LNCaP clone FGC (cell line): ENCODE data around the gene NOP53.

ENCODE experiments used
- DNase-seq: peaks from one replicate; pipeline ENCODE4 v3.0.0-alpha.2; 2011; ENCODE audit warnings: low read depth
- H3K4me3 ChIP-seq: 2 replicates; pipeline ENCODE4 v1.5.1; 2011; ENCODE audit warnings: mild to moderate bottlenecking, low read depth, low read length, control low read depth
- TF ChIP-seq, protein P1 (sequence below): IDR thresholded peaks from 2 replicates; pipeline ENCODE4 v1.5.1; 2012; ENCODE audit warnings: mild to moderate bottlenecking; ENCODE audit not compliant: control insufficient read depth, insufficient read depth; ENCODE audit errors: extremely low read depth

Gene NOP53

DNA sequence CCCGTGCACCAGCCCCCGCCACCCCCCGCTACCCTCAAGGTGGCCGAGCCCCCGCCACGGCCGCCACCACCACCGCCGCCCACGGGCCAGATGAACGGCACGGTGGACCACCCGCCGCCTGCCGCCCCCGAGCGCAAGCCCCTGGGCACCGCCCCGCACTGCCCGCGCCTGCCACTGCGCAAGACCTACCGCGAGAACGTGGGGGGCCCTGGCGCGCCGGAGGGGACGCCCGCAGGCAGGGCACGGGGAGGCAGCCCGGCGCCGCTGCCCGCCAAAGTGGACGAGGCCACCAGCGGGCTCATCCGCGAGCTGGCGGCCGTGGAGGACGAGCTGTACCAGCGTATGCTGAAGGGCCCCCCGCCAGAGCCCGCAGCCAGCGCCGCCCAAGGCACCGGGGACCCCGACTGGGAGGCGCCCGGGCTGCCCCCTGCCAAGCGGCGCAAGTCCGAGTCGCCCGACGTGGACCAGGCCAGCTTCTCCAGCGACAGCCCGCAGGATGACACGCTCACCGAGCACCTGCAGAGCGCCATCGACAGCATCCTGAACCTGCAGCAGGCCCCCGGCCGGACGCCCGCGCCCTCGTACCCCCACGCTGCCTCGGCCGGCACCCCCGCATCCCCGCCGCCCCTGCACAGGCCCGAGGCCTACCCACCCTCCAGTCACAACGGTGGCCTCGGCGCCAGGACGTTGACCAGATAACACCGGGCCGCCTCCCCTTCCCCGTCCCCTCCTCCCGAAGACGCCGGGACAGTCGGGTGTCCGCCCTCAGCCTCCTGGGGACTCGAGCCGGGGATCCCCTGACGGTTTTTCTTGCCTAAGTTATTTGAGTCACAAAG is 43.4 kb upstream of the NOP53 start:
- TF ChIP-seq, protein P1, sequence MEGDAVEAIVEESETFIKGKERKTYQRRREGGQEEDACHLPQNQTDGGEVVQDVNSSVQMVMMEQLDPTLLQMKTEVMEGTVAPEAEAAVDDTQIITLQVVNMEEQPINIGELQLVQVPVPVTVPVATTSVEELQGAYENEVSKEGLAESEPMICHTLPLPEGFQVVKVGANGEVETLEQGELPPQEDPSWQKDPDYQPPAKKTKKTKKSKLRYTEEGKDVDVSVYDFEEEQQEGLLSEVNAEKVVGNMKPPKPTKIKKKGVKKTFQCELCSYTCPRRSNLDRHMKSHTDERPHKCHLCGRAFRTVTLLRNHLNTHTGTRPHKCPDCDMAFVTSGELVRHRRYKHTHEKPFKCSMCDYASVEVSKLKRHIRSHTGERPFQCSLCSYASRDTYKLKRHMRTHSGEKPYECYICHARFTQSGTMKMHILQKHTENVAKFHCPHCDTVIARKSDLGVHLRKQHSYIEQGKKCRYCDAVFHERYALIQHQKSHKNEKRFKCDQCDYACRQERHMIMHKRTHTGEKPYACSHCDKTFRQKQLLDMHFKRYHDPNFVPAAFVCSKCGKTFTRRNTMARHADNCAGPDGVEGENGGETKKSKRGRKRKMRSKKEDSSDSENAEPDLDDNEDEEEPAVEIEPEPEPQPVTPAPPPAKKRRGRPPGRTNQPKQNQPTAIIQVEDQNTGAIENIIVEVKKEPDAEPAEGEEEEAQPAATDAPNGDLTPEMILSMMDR: no peak
- DNase-seq: no peak
- no peak overlapping the region for H3K4me3 ChIP-seq

DNA sequence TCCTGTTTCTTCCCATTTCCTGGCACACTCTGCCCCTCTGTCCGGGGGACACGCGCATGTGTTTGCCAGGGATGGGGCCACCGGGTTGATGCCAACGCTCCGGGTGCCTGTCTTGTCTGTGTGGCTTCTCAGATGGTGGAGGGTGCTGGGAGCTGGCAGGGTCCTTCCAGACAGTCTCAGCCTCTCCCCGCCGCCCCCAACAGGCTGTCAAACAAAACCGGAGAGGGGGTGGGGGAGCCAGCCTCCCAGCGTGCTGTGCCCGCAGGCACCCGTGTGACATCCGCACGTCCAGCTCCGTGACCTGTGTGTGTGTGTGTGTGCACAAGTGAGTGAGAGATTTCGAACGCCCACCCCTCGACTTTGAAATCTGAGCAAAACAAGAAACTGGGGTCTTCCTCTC is 42.7 kb upstream of the NOP53 start:
- DNase-seq: no peak
- H3K4me3 ChIP-seq: no peak overlapping the region
- TF ChIP-seq, protein P1: no peak

DNA sequence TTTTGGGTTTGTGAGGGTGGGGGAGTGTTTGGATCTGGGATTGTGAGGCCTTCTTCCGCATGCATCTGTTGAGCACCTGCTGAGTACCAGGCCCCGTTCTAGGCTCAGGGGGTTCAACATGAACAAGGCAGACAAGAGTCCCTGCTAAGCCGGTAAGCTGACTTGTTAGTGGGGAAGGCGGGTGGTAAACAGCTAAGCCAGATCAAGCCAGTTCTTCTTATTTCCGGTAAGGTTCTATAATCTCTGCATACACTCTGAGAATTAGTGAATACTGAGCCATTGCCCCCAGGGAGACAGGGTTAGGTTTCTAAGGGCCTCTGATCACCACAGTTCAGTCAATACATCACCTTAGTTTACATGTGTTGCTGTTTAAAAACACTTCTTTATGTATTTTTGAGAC is 42.0 kb upstream of the NOP53 start:
- TF ChIP-seq, protein P1: no peak
- no peak overlapping the region for H3K4me3 ChIP-seq
- no peak for DNase-seq

DNA sequence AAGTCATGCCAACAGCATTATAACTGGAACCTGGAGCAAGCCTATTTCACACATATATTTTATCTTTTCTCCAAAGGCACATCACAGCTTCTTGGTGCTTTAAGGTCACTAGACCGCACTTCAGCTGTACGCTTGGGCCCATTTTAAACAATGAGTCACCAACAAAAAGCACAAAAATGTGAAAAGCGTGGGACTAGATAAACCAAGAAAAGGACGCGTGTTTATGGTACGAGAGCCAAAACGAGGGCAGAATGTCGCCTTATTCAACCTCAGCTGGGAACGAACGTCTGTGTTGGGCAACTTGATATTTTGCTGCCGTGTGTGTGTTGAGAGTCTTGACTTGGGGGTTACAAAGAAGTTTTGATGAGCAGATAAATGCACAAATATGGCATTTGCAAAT is 41.3 kb upstream of the NOP53 start:
- no peak for DNase-seq
- TF ChIP-seq, protein P1: no peak
- H3K4me3 ChIP-seq: no peak overlapping the region

DNA sequence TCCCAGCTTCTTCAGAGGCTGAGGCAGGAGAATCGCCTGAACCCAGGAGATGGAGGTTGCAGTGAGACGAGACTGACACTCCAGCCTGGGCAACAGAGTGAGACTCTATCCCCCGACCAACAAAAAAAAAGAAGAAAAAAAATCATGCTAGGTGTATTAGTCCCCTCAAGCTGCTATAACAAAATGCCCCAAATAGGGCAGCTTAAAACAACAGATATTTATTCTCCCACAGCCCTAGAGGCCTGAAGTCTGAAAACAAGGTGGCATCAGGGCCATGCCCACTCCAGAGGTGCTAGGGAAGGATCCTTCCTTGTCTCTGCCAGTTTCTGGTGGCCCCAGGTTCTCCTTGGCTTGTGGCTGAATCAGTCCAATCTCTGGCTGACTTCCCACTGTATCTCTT is 40.7 kb upstream of the NOP53 start:
- TF ChIP-seq, protein P1: no peak
- H3K4me3 ChIP-seq: no peak overlapping the region
- no peak for DNase-seq

DNA sequence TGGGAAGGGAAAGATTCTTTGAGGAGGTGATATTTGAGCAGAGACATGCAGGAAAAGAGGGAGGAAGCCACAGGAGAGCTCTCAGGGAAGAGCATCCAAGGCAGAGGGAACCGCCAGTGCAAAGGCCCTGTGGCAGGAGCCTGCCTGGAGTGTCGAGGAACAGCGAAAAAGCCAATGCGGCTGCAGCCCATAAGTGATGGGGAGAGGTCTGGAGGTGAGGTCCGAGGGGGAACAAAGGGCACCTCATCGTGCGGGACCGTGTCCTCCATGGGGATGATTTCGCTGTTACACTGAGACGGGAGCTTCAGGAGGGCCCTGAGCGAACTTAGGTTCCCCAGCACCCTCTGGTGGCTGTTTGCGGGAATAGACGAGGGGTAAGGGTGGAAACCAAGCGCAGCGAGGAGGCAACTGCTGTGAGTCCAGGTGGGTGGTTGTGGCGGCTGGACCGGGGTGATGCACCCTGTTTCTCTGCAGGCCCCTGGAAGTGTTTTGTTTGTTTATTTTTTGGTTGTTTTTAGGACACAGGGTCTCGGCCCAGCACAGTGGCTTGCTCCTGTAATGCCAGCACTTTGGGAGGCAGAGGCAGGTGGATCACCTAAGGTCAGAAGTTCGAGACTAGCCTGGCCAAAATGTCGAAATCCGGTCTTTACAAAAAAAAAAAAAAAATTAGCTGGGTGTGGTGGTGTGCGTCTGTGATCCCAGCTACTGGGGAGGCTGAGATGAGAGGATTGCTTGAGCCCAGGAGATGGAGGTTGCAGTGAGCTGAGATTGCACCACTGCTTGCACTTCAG is 38.0 kb upstream of the NOP53 start:
- TF ChIP-seq, protein P1: peak; percentile 61
- no peak overlapping the region for H3K4me3 ChIP-seq
- DNase-seq: peak; percentile 11
